Endothelial cell of umbilical vein (primary cell): Measurements from ENCODE around the gene CCN2. TPM values are rescaled to one million over a fixed set of nuclear protein-coding genes. Genes with fewer than 3 reads are reported as not detected.

ENCODE experiments used
- BruUV-seq: library from RNA; stranded (reverse); fragments of 400-500 nt; replicated peaks from 2 replicates; lab custom pipeline; 2021; lab: Mats Ljungman, UMichigan
- CTCF ChIA-PET: fragments of 300-600, 350-600 bp; sonication (Branson Sonifier 250); formaldehyde crosslinking; loops from one replicate; lab custom pipeline; 2021; ENCODE audit warnings: antibody characterized with exemption, inconsistent platforms; lab: Charles Lee
- POLR2A ChIA-PET: fragments of 300-600, 350-600 bp; sonication (Branson Sonifier 250); formaldehyde crosslinking; loops from one replicate; lab custom pipeline; 2021; ENCODE audit warnings: antibody characterized with exemption, inconsistent platforms; lab: Charles Lee
- DNase-seq: peaks from one replicate; pipeline ENCODE4 v3.0.0-alpha.2; 2011; ENCODE audit warnings: low read depth, low spot score
- FAIRE-seq: peaks from 2 replicates; lab custom pipeline; 2011; peaks lifted over from hg19 to GRCh38; lab: Jason Lieb, UNC
- H2AFZ ChIP-seq: 2 replicates; pipeline ENCODE4 v1.6.0; 2012; ENCODE audit warnings: low read depth, low read length, control low read depth, inconsistent platforms
- H3K27ac ChIP-seq: 2 replicates; pipeline ENCODE4 v1.5.1; 2011; ENCODE audit warnings: low read depth, mild to moderate bottlenecking, control low read depth, low read length, moderate library complexity; ENCODE audit not compliant: insufficient read depth
- H3K27me3 ChIP-seq, 2 experiments: 2 replicates each; pipeline versions ENCODE4 v1.6.0 to v1.6.1; 2011; ENCODE audit warnings: low read length in 2 of 2, mixed read lengths in 1 of 2; ENCODE audit not compliant: control insufficient read depth in 2 of 2, insufficient read depth in 2 of 2
- H3K36me3 ChIP-seq, 2 experiments: 2 replicates in 1 of 2; 3 replicates in 1 of 2; pipeline ENCODE4 v1.5.1; 2011; ENCODE audit warnings: low read length in 2 of 2, mild to moderate bottlenecking in 1 of 2, moderate library complexity in 1 of 2; ENCODE audit not compliant: control insufficient read depth in 2 of 2, insufficient read depth in 2 of 2; ENCODE audit errors: extremely low read depth in 1 of 2
- H3K4me1 ChIP-seq: 3 replicates; pipeline ENCODE4 v1.5.1; 2011; ENCODE audit warnings: mild to moderate bottlenecking, low read length; ENCODE audit not compliant: control insufficient read depth, insufficient read depth; ENCODE audit errors: extremely low read depth
- H3K4me2 ChIP-seq: 2 replicates; pipeline ENCODE4 v1.6.1; 2011; ENCODE audit warnings: low read length, control low read depth, mixed read lengths; ENCODE audit not compliant: insufficient read depth
- H3K4me3 ChIP-seq, 3 experiments: fragments of 200-600 bp in 1 of 3; sonication (generic), shearing (Covaris generic) in 1 of 3; replicated peaks in 1 of 3; 2 replicates each; pipeline ENCODE4 v1.5.1; 2011 to 2016; ENCODE audit warnings: control low read depth in 3 of 3, low read length in 3 of 3, mild to moderate bottlenecking in 2 of 3, inconsistent platforms in 1 of 3, low read depth in 1 of 3, moderate library complexity in 1 of 3; ENCODE audit not compliant: insufficient read depth in 1 of 3
- H3K79me2 ChIP-seq: 2 replicates; pipeline ENCODE4 v1.6.0; 2012; ENCODE audit warnings: low read length, inconsistent platforms; ENCODE audit not compliant: control insufficient read depth, insufficient read depth
- H3K9ac ChIP-seq: replicated peaks from 2 replicates; pipeline ENCODE3; 2011; ENCODE audit warnings: low read length, control low read depth; ENCODE audit not compliant: insufficient read depth; ENCODE audit errors: extremely low read depth
- H3K9me1 ChIP-seq: replicated peaks from 3 replicates; pipeline ENCODE4 v1.6.0; 2011; ENCODE audit warnings: mild to moderate bottlenecking, low read length; ENCODE audit not compliant: control insufficient read depth, insufficient read depth; ENCODE audit errors: extremely low read depth
- H3K9me3 ChIP-seq: replicated peaks from 2 replicates; pipeline ENCODE4 v1.5.1; 2012; ENCODE audit warnings: low read length, inconsistent platforms; ENCODE audit not compliant: control insufficient read depth, insufficient read depth
- H4K20me1 ChIP-seq: replicated peaks from 2 replicates; pipeline ENCODE3; 2011; ENCODE audit warnings: mild to moderate bottlenecking, low read length; ENCODE audit not compliant: control insufficient read depth, insufficient read depth; ENCODE audit errors: extremely low read depth
- EZH2 ChIP-seq: IDR thresholded peaks from 2 replicates; pipeline ENCODE4 v1.6.1; 2012; ENCODE audit warnings: borderline replicate concordance, low read depth, mild to moderate bottlenecking, moderate library complexity, low read length, inconsistent platforms; ENCODE audit not compliant: severe bottlenecking
- FOS ChIP-seq: IDR thresholded peaks from 2 replicates; pipeline ENCODE4 v1.6.1; 2011; ENCODE audit warnings: mild to moderate bottlenecking, low read length, moderate library complexity, borderline replicate concordance; ENCODE audit not compliant: insufficient read depth
- GATA2 ChIP-seq: IDR thresholded peaks from 2 replicates; pipeline ENCODE4 v1.7.0; 2011; ENCODE audit warnings: low read depth, mild to moderate bottlenecking, moderate library complexity, mixed read lengths, low read length; ENCODE audit not compliant: insufficient read length, insufficient read depth
- JUN ChIP-seq: IDR thresholded peaks from 2 replicates; pipeline ENCODE4 v1.6.1; 2011; ENCODE audit warnings: borderline replicate concordance, low read depth; ENCODE audit not compliant: insufficient read length, insufficient read depth
- MAX ChIP-seq: IDR thresholded peaks from 2 replicates; pipeline ENCODE4 v1.6.1; 2011; ENCODE audit not compliant: insufficient read depth, insufficient read length
- MYC ChIP-seq: IDR thresholded peaks from one replicate; pipeline ENCODE4 v1.6.1; 2011; ENCODE audit warnings: mild to moderate bottlenecking, low read depth, low read length
- POLR2A ChIP-seq: IDR thresholded peaks from 2 replicates; pipeline ENCODE4 v1.6.1; 2012; ENCODE audit warnings: low read depth, mild to moderate bottlenecking, control low read depth, low read length
- POLR2AphosphoS5 ChIP-seq: IDR thresholded peaks from 2 replicates; pipeline ENCODE4 v1.6.1; 2012; ENCODE audit warnings: low read depth, mild to moderate bottlenecking, control low read depth, low read length, moderate library complexity; ENCODE audit not compliant: insufficient read depth
- dilution Hi-C: fragments of 300-500 bp; cut with MboI; formaldehyde crosslinking; loops from one replicate; pipeline ENCODE4 v1.15.0; 2019; ENCODE audit warnings: low sequenced_read_pairs; ENCODE audit not compliant: extremely low pct_ligation_motif_present
- intact Hi-C: fragments of 100-400 bp; cut with micrococcal nuclease; formaldehyde crosslinking; loops from one replicate; pipeline ENCODE4 v1.10.0; 2022
- polyA plus RNA-seq, 4 experiments: library from polyadenylated mRNA; depleted of rRNA in 3 of 4; stranded (reverse) in 3 of 4; unstranded in 1 of 4; fragments of >200 nt; gene quantifications; 2 replicates each; pipeline versions ENCODE4 v1.2.1 to v1.2.3, GENCODE V29; 2011 to 2012; ENCODE audit warnings: missing spikeins in 1 of 4
- total RNA-seq: library from RNA; stranded (reverse); gene quantifications from 2 replicates; pipeline ENCODE4 v1.2.3, GENCODE V29; 2021
- TF ChIP-seq, protein P1 (sequence below), 2 donors: IDR thresholded peaks; 1 replicate in 1 of 2; 2 replicates in 1 of 2; pipeline ENCODE4 v1.5.1; 2011; ENCODE audit warnings: low read length in 2 of 2, mild to moderate bottlenecking in 2 of 2, moderate library complexity in 2 of 2, control low read depth in 1 of 2, inconsistent platforms in 1 of 2, low read depth in 1 of 2; ENCODE audit not compliant: insufficient read depth in 1 of 2; ENCODE audit errors: extremely low read depth in 1 of 2

Gene CCN2
- total and polyA plus RNA-seq, 2 donors (not counting 3 experiments of a cell fraction or from before 2014, with no cell fraction given), result 1,926 to 2,488 TPM

GRCh38 chr6:131910956-131911355 is 40.2 kb downstream of the CCN2 start:
- FAIRE-seq (no peak), DNase-seq (no peak)
- dilution Hi-C loops, result no loop called here
- Histone ChIP-seq H3K9me3 (no peaks in the 10 kb centered on the region), H3K4me3 (no peak overlapping the region), H3K27me3 (peaks cover 0 to 7% of the 10 kb centered on the region in 2 experiments), H3K4me1 (no peaks in the 10 kb centered on the region), H3K79me2 (no peaks in the 10 kb centered on the region), H4K20me1 (no peaks in the 10 kb centered on the region), H3K27ac (no peak overlapping the region), H2AFZ (no peak overlapping the region), H3K9me1 (no peaks in the 10 kb centered on the region), H3K36me3 (no peaks in the 10 kb centered on the region), H3K4me2 (no peak overlapping the region), H3K9ac (no peak overlapping the region)
- CTCF ChIA-PET, result interaction anchor here (1.2 to 4.2 kb wide), 7 partner anchors 14 to 573 kb away, joined by 3 to 275 read pairs (median 6); no protein-coding TSS in a partner anchor
- intact Hi-C loops, result loop anchor here (1.0 to 2.0 kb wide), 2 partner anchors 128 to 217 kb away; no protein-coding TSS in a partner anchor
- no peak for TF ChIP-seq POLR2AphosphoS5
- no peak for TF ChIP-seq MYC
- TF ChIP-seq EZH2, result no peak
- no peak for TF ChIP-seq POLR2A
- TF ChIP-seq, protein P1, sequence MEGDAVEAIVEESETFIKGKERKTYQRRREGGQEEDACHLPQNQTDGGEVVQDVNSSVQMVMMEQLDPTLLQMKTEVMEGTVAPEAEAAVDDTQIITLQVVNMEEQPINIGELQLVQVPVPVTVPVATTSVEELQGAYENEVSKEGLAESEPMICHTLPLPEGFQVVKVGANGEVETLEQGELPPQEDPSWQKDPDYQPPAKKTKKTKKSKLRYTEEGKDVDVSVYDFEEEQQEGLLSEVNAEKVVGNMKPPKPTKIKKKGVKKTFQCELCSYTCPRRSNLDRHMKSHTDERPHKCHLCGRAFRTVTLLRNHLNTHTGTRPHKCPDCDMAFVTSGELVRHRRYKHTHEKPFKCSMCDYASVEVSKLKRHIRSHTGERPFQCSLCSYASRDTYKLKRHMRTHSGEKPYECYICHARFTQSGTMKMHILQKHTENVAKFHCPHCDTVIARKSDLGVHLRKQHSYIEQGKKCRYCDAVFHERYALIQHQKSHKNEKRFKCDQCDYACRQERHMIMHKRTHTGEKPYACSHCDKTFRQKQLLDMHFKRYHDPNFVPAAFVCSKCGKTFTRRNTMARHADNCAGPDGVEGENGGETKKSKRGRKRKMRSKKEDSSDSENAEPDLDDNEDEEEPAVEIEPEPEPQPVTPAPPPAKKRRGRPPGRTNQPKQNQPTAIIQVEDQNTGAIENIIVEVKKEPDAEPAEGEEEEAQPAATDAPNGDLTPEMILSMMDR (IDR thresholded peaks at IDR 0.05; ENCODE audit: extremely low read depth in 1 of 2, insufficient read depth in 1 of 2, low read depth in 1 of 2, low read length in 2 of 2), result no peak
- no peak for TF ChIP-seq FOS
- no peak for TF ChIP-seq MAX
- no peak for TF ChIP-seq JUN
- no peak for TF ChIP-seq GATA2
- BruUV-seq, result no TSS peak
- POLR2A ChIA-PET, result interaction anchor here (0.7 kb wide), 1 partner anchor 18 kb away, joined by 3 read pairs; no protein-coding TSS in a partner anchor
